NCI-H2029 treated with DMSO at 0.1 percent for 48 hours (cell line): ENCODE data around the gene TPSB2.

Experiments
- DNase-seq: peaks from one replicate; lab custom pipeline; 2025; lab: John Stamatoyannopoulos, UW

The TPSB2 gene

DNA sequence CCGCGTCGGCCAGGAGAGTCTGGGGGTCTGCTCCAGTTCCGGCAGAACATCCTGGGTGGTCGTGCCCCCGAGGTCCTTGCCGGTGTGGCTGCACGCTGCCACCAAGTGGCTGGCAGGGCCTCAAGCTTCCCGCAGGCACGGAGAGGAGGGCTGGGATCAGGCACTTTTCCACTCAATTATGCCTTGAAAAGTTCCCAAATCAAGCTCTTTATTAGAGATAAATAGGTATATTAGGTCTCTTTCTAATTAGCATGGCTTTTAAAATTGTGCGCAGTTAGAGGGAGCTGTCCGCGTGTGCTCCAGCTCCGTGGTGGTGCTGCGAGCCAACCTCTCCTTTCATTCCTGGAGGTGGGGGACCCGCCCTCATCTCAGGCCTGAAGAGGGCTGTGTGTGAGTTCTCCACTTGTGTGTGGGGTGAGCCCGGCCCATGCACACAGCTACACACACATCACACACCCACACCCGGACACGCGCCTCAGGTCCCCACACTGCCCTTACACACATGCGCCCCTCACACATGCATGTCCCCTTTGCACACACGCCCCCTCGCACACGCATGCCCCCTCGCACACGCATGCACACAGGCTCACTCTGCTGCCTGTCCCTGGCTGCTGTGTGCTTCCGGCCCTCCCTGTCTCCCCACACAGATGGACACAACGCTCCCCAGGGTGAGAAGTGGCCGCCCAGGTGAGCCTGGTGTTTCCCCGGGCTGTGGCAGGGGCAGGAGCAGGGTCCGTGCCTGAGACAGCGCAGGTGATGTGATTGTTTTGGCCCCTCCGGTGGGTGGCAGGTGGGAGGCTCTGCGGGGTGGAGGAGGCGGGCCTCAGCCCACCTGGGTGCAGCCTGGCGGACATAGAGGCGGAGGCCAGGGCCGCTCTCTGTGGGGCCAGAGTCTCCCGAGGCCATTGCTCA lies 48.3 kb downstream of the TPSB2 start:
- DNase-seq = no peak

DNA sequence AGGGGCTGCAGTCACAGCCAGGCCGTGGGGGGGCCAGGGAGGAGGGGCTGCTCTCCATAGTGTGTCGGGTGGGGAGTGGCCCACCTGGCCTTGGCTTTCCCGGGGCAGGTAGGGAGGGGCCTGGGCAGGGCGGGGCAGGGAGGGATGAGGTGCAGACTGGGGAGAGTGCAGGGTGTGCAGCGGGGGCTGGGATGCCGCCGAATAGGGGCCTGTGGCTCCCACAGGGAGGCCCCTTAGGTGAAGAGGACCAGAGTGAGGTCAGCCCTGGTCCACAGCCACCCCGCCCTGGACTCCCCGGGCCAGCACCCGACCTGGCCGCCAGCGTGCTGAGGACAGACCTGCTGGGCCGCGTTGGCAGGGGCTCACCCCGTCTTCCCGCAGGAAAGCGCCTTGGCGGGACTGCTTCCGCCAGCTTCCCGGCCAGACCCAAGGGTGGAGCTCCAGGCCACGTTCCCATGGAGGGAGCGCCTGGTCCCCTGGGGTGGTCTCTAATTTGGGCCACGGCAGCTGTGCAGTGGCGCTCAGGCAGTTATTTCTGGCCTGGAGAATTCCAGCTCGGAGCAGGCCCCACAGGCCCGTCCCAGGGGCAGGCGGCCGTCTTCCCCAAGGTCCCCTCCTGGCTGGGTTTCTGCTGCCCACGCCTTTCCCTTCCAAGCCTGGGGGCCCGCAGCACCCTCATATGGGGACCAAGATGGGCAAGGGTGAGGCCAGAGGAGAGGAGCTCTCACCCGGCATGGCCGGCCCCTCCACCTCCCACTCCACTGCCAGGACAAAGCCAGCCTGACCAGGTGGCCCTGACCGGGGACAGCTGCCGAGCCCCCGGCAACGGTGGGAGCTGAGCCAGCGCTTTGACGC lies 49.2 kb downstream of the TPSB2 start:
- DNase-seq = no peak
